Astrocyte of the spinal cord (primary cell): ENCODE results near the gene TTC6.
A peak's percentile ranks its signal among the peaks of the same experiment; 100 is the strongest.

ENCODE experiments used
- DNase-seq: peaks from one replicate; pipeline ENCODE4 v3.0.0; 2011; ENCODE audit warnings: low read depth, low spot score
- H3K4me3 ChIP-seq: 2 replicates; pipeline ENCODE4 v1.5.1; 2011; ENCODE audit warnings: low read depth, mild to moderate bottlenecking, low read length, moderate library complexity
- CTCF ChIP-seq: IDR thresholded peaks from 2 replicates; pipeline ENCODE4 v1.5.1; 2012; ENCODE audit warnings: low read depth, mild to moderate bottlenecking, low read length, inconsistent platforms
- in situ Hi-C: cut with HindIII; loops from 2 replicates; pipeline ENCODE4 v1.10.0; 2017; ENCODE audit warnings: low sequenced_read_pairs

The TTC6 gene

GRCh38 chr14:37579274-37579673 is 16.2 kb upstream of the TTC6 start:
- no peak overlapping the region for H3K4me3 ChIP-seq
- in situ Hi-C loops: no loop called here
- TF ChIP-seq CTCF: no peak
- no peak for DNase-seq

GRCh38 chr14:37580146-37580545 is 15.3 kb upstream of the TTC6 start:
- in situ Hi-C loops: no loop called here
- no peak for DNase-seq
- TF ChIP-seq CTCF: no peak

GRCh38 chr14:37583358-37584210 is 11.8 kb upstream of the TTC6 start:
- DNase-seq: no peak
- in situ Hi-C loops: no loop called here
- no peak for TF ChIP-seq CTCF
- H3K4me3 ChIP-seq: no peak overlapping the region

More at GRCh38 chr14:37580146-37580545, 15.3 kb upstream of the TTC6 start:
- no peak overlapping the region for H3K4me3 ChIP-seq

- in situ Hi-C loops: no loop called here
- no peak for TF ChIP-seq CTCF
- no peak for DNase-seq
- H3K4me3 ChIP-seq: no peak overlapping the region
These were observed 11.0 kb upstream of the TTC6 start for GRCh38 chr14:37584211-37585100.

GRCh38 chr14:37585101-37585511 is 10.3 kb upstream of the TTC6 start:
- TF ChIP-seq CTCF: no peak
- in situ Hi-C loops: no loop called here
- no peak overlapping the region for H3K4me3 ChIP-seq

GRCh38 chr14:37585971-37586796 is 9.2 kb upstream of the TTC6 start:
- peak; percentile 3 for DNase-seq
- no peak overlapping the region for H3K4me3 ChIP-seq
- no peak for TF ChIP-seq CTCF
- in situ Hi-C loops: no loop called here

More at GRCh38 chr14:37585101-37585511, 10.3 kb upstream of the TTC6 start:
- DNase-seq: no peak
